ENCODE data around the gene ZFAND2B.
"Not testable (repeated sequence)": the region's sequence is repeated elsewhere in the genome, so short reads cannot be mapped to it uniquely, and the experiment has no call there.

DNA sequence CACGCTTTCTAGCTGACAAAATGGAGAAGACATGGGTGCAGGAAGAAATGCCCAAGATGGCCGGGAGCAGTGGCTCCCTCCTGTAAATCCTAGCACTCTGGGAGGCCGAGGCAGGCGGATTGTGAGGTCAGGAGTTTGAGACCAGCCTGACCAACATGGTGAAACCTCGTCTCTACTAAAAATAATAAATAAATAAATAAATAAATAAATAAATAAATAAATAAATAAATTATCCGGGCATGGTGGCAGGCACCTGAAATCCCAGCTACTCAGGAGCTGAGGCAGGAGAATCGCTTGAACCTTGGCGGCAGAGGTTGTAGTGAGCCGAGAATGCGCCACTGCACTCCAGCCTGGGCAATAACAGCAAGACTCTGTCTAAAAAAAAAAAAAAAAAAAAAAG is 52.4 kb downstream of the ZFAND2B start:
- TF ChIP-seq, protein P1, sequence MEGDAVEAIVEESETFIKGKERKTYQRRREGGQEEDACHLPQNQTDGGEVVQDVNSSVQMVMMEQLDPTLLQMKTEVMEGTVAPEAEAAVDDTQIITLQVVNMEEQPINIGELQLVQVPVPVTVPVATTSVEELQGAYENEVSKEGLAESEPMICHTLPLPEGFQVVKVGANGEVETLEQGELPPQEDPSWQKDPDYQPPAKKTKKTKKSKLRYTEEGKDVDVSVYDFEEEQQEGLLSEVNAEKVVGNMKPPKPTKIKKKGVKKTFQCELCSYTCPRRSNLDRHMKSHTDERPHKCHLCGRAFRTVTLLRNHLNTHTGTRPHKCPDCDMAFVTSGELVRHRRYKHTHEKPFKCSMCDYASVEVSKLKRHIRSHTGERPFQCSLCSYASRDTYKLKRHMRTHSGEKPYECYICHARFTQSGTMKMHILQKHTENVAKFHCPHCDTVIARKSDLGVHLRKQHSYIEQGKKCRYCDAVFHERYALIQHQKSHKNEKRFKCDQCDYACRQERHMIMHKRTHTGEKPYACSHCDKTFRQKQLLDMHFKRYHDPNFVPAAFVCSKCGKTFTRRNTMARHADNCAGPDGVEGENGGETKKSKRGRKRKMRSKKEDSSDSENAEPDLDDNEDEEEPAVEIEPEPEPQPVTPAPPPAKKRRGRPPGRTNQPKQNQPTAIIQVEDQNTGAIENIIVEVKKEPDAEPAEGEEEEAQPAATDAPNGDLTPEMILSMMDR (conservative IDR thresholded peaks at IDR 0.05; ENCODE audit: low read depth in 2 of 2): not testable (repeated sequence)
- TF ChIP-seq POLR2AphosphoS5 (IDR thresholded peaks at IDR 0.05; ENCODE audit: low read depth); CREB1 (CRISPR knock-in tag; IDR thresholded peaks at IDR 0.05; ENCODE audit: low read depth); NANOG (IDR thresholded peaks at IDR 0.05; ENCODE audit: borderline replicate concordance); EZH2 (IDR thresholded peaks at IDR 0.05; ENCODE audit: low read depth, unreplicated experiment); EZH2phosphoT487 (IDR thresholded peaks at IDR 0.05; ENCODE audit: unreplicated experiment); ZNF114 (CRISPR knock-in tag; IDR thresholded peaks at IDR 0.05); JUNB (IDR thresholded peaks at IDR 0.05; ENCODE audit: unreplicated experiment); ZNF331 (CRISPR knock-in tag; IDR thresholded peaks at IDR 0.05; ENCODE audit: low read depth); STAT1 (IDR thresholded peaks at IDR 0.05; ENCODE audit: unreplicated experiment): not testable (repeated sequence)
- TF ChIP-seq, protein P2, sequence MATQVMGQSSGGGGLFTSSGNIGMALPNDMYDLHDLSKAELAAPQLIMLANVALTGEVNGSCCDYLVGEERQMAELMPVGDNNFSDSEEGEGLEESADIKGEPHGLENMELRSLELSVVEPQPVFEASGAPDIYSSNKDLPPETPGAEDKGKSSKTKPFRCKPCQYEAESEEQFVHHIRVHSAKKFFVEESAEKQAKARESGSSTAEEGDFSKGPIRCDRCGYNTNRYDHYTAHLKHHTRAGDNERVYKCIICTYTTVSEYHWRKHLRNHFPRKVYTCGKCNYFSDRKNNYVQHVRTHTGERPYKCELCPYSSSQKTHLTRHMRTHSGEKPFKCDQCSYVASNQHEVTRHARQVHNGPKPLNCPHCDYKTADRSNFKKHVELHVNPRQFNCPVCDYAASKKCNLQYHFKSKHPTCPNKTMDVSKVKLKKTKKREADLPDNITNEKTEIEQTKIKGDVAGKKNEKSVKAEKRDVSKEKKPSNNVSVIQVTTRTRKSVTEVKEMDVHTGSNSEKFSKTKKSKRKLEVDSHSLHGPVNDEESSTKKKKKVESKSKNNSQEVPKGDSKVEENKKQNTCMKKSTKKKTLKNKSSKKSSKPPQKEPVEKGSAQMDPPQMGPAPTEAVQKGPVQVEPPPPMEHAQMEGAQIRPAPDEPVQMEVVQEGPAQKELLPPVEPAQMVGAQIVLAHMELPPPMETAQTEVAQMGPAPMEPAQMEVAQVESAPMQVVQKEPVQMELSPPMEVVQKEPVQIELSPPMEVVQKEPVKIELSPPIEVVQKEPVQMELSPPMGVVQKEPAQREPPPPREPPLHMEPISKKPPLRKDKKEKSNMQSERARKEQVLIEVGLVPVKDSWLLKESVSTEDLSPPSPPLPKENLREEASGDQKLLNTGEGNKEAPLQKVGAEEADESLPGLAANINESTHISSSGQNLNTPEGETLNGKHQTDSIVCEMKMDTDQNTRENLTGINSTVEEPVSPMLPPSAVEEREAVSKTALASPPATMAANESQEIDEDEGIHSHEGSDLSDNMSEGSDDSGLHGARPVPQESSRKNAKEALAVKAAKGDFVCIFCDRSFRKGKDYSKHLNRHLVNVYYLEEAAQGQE (IDR thresholded peaks at IDR 0.05; ENCODE audit: unreplicated experiment): not testable (repeated sequence)
- TF ChIP-seq, protein P3, sequence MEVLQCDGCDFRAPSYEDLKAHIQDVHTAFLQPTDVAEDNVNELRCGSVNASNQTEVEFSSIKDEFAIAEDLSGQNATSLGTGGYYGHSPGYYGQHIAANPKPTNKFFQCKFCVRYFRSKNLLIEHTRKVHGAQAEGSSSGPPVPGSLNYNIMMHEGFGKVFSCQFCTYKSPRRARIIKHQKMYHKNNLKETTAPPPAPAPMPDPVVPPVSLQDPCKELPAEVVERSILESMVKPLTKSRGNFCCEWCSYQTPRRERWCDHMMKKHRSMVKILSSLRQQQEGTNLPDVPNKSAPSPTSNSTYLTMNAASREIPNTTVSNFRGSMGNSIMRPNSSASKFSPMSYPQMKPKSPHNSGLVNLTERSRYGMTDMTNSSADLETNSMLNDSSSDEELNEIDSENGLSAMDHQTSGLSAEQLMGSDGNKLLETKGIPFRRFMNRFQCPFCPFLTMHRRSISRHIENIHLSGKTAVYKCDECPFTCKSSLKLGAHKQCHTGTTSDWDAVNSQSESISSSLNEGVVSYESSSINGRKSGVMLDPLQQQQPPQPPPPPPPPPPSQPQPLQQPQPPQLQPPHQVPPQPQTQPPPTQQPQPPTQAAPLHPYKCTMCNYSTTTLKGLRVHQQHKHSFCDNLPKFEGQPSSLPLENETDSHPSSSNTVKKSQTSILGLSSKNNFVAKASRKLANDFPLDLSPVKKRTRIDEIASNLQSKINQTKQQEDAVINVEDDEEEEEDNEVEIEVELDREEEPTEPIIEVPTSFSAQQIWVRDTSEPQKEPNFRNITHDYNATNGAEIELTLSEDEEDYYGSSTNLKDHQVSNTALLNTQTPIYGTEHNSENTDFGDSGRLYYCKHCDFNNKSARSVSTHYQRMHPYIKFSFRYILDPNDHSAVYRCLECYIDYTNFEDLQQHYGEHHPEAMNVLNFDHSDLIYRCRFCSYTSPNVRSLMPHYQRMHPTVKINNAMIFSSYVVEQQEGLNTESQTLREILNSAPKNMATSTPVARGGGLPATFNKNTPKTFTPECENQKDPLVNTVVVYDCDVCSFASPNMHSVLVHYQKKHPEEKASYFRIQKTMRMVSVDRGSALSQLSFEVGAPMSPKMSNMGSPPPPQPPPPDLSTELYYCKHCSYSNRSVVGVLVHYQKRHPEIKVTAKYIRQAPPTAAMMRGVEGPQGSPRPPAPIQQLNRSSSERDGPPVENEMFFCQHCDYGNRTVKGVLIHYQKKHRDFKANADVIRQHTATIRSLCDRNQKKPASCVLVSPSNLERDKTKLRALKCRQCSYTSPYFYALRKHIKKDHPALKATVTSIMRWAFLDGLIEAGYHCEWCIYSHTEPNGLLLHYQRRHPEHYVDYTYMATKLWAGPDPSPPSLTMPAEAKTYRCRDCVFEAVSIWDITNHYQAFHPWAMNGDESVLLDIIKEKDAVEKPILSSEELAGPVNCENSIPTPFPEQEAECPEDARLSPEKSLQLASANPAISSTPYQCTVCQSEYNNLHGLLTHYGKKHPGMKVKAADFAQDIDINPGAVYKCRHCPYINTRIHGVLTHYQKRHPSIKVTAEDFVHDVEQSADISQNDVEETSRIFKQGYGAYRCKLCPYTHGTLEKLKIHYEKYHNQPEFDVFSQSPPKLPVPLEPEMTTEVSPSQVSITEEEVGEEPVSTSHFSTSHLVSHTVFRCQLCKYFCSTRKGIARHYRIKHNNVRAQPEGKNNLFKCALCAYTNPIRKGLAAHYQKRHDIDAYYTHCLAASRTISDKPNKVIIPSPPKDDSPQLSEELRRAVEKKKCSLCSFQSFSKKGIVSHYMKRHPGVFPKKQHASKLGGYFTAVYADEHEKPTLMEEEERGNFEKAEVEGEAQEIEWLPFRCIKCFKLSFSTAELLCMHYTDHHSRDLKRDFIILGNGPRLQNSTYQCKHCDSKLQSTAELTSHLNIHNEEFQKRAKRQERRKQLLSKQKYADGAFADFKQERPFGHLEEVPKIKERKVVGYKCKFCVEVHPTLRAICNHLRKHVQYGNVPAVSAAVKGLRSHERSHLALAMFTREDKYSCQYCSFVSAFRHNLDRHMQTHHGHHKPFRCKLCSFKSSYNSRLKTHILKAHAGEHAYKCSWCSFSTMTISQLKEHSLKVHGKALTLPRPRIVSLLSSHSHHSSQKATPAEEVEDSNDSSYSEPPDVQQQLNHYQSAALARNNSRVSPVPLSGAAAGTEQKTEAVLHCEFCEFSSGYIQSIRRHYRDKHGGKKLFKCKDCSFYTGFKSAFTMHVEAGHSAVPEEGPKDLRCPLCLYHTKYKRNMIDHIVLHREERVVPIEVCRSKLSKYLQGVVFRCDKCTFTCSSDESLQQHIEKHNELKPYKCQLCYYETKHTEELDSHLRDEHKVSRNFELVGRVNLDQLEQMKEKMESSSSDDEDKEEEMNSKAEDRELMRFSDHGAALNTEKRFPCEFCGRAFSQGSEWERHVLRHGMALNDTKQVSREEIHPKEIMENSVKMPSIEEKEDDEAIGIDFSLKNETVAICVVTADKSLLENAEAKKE (CRISPR knock-in tag; IDR thresholded peaks at IDR 0.05): not testable (repeated sequence)
- TF ChIP-seq, protein P4, sequence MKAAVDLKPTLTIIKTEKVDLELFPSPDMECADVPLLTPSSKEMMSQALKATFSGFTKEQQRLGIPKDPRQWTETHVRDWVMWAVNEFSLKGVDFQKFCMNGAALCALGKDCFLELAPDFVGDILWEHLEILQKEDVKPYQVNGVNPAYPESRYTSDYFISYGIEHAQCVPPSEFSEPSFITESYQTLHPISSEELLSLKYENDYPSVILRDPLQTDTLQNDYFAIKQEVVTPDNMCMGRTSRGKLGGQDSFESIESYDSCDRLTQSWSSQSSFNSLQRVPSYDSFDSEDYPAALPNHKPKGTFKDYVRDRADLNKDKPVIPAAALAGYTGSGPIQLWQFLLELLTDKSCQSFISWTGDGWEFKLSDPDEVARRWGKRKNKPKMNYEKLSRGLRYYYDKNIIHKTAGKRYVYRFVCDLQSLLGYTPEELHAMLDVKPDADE (IDR thresholded peaks at IDR 0.05): not testable (repeated sequence)

Data from GM23338 (cell line).